Endothelial cell (in vitro differentiated cells): ENCODE measurements around the gene JADE3. TPM values are rescaled to one million over a fixed set of nuclear protein-coding genes. Genes with fewer than 3 reads are reported as not detected.

Source experiments
- DNase-seq: peaks from one replicate; pipeline ENCODE4 v3.0.0; 2021; ENCODE audit warnings: low spot score
- H3K27ac Mint-ChIP-seq: one replicate; pipeline ENCODE4 v1.8.0; 2021; ENCODE audit warnings: mixed read lengths, inconsistent platforms; ENCODE audit not compliant: unreplicated experiment
- H3K27me3 Mint-ChIP-seq: one replicate; pipeline ENCODE4 v1.8.0; 2021; ENCODE audit warnings: mild to moderate bottlenecking, moderate library complexity, mixed read lengths, inconsistent platforms; ENCODE audit not compliant: unreplicated experiment
- H3K36me3 Mint-ChIP-seq: one replicate; pipeline ENCODE4 v1.8.0; 2021; ENCODE audit warnings: mild to moderate bottlenecking, low read depth, mixed read lengths, inconsistent platforms; ENCODE audit not compliant: unreplicated experiment
- H3K4me1 Mint-ChIP-seq: one replicate; pipeline ENCODE4 v1.8.0; 2021; ENCODE audit warnings: mild to moderate bottlenecking, mixed read lengths, inconsistent platforms; ENCODE audit not compliant: unreplicated experiment
- H3K4me3 Mint-ChIP-seq: one replicate; pipeline ENCODE4 v1.8.0; 2021; ENCODE audit warnings: mild to moderate bottlenecking, mixed read lengths, inconsistent platforms; ENCODE audit not compliant: unreplicated experiment
- H3K9me3 Mint-ChIP-seq: one replicate; pipeline ENCODE4 v1.8.0; 2021; ENCODE audit warnings: mixed read lengths, inconsistent platforms; ENCODE audit not compliant: unreplicated experiment
- CTCF ChIP-seq: fragments of 200-600 bp; sonication (generic); IDR thresholded peaks from one replicate; pipeline ENCODE4 v1.5.0; 2021; ENCODE audit warnings: antibody characterized with exemption; ENCODE audit not compliant: unreplicated experiment
- total RNA-seq: library from RNA; stranded (reverse); fragmentation: NEBNext Ultra II Directional; extraction: Animal tissue kit (Norgen Biotek cat#: 25700); gene quantifications from one replicate; pipeline ENCODE4 v1.2.1, GENCODE V29; 2021; ENCODE audit not compliant: unreplicated experiment

The JADE3 gene
- total RNA-seq, 1 donor from 2014 or later, result 17.4 TPM

- no peak overlapping the region for H3K4me3 Mint-ChIP-seq
- H3K9me3 Mint-ChIP-seq, result no peaks in the 10 kb centered on the region
- no peak for TF ChIP-seq CTCF
- no peak for DNase-seq
- H3K4me1 Mint-ChIP-seq, result no peaks in the 10 kb centered on the region
- H3K27me3 Mint-ChIP-seq, result no peaks in the 10 kb centered on the region
- peaks cover 8% of the 10 kb centered on the region for H3K36me3 Mint-ChIP-seq
- no peak overlapping the region for H3K27ac Mint-ChIP-seq
Measured at GRCh38 chrX:46989548-46989947, 77.3 kb downstream of the JADE3 start.

- Mint-ChIP-seq H3K27me3 (no peaks in the 10 kb centered on the region), H3K9me3 (no peaks in the 10 kb centered on the region), H3K27ac (no peak overlapping the region), H3K4me1 (no peaks in the 10 kb centered on the region), H3K4me3 (no peak overlapping the region), H3K36me3 (peaks cover 8% of the 10 kb centered on the region)
- no peak for DNase-seq
- no peak for TF ChIP-seq CTCF
Measured at GRCh38 chrX:46991664-46992063, 79.4 kb downstream of the JADE3 start.

- no peak for DNase-seq
- H3K9me3 Mint-ChIP-seq, result no peaks in the 10 kb centered on the region
- no peaks in the 10 kb centered on the region for H3K4me1 Mint-ChIP-seq
- no peak overlapping the region for H3K4me3 Mint-ChIP-seq
- H3K27ac Mint-ChIP-seq, result no peak overlapping the region
- H3K27me3 Mint-ChIP-seq, result no peaks in the 10 kb centered on the region
- H3K36me3 Mint-ChIP-seq, result peaks cover 8% of the 10 kb centered on the region
- TF ChIP-seq CTCF, result no peak
Measured at GRCh38 chrX:46992070-46992469, 79.8 kb downstream of the JADE3 start.

- H3K4me3 Mint-ChIP-seq, result no peak overlapping the region
Measured at GRCh38 chrX:46994096-46994495, 81.9 kb downstream of the JADE3 start.

GRCh38 chrX:47012131-47012530 is 99.9 kb downstream of the JADE3 start:
- Mint-ChIP-seq H3K4me3 (no peak overlapping the region), H3K36me3 (no peaks in the 10 kb centered on the region), H3K27me3 (no peaks in the 10 kb centered on the region), H3K9me3 (no peaks in the 10 kb centered on the region), H3K27ac (no peak overlapping the region), H3K4me1 (no peaks in the 10 kb centered on the region)
- no peak for DNase-seq
- TF ChIP-seq CTCF, result no peak

More at GRCh38 chrX:46994096-46994495, 81.9 kb downstream of the JADE3 start:
- DNase-seq, result no peak
- Mint-ChIP-seq H3K27ac (no peak overlapping the region), H3K27me3 (no peaks in the 10 kb centered on the region), H3K36me3 (peaks cover 12% of the 10 kb centered on the region), H3K9me3 (no peaks in the 10 kb centered on the region), H3K4me1 (no peaks in the 10 kb centered on the region)
- TF ChIP-seq CTCF, result no peak
